GM12801 (cell line): ENCODE data around the gene RASL12.

Experiments used
- TF ChIP-seq, protein P1 (sequence below): IDR thresholded peaks from one replicate; pipeline ENCODE4 v1.5.1; 2011; ENCODE audit warnings: control low read depth; ENCODE audit not compliant: insufficient read length; ENCODE audit errors: extremely low read depth

Gene RASL12

DNA sequence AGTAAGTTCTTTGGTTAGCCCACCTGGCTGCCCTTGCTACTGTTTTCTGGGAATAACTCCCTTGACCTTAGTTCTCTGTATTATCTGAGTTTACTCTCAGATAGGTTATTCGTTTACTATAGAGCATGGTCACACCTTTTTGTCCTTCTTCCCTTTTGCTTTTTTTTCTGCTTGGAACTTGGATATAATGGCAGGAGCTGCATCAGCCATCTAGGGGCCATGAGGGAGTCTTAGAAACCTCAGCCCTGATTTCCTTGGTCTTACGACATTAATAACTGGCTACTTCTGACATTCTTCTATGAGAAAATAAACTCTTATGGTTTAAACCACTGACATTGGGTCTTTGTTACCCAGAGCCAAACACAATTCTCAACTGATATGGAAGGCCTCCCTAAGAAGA is 26.0 kb downstream of the RASL12 start:
- TF ChIP-seq, protein P1, sequence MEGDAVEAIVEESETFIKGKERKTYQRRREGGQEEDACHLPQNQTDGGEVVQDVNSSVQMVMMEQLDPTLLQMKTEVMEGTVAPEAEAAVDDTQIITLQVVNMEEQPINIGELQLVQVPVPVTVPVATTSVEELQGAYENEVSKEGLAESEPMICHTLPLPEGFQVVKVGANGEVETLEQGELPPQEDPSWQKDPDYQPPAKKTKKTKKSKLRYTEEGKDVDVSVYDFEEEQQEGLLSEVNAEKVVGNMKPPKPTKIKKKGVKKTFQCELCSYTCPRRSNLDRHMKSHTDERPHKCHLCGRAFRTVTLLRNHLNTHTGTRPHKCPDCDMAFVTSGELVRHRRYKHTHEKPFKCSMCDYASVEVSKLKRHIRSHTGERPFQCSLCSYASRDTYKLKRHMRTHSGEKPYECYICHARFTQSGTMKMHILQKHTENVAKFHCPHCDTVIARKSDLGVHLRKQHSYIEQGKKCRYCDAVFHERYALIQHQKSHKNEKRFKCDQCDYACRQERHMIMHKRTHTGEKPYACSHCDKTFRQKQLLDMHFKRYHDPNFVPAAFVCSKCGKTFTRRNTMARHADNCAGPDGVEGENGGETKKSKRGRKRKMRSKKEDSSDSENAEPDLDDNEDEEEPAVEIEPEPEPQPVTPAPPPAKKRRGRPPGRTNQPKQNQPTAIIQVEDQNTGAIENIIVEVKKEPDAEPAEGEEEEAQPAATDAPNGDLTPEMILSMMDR: no peak

DNA sequence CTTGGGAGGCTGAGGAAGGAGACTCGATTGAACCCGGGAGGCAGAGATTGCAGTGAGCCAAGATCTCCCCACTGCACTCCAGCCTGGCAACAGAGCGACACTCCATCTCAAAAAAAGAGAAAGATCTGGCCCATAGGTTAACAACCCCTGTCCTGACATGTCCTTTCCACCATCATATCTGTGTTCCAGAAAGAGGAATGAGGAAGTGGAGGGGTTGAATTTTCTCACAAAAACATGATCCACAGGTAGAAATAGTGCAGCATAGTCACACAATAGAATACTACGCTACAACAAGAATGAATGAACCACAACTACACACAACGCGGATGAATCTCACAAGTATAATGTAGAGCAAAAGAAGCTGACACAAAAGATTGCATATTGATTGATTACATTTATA is 27.3 kb downstream of the RASL12 start:
- TF ChIP-seq, protein P1: no peak

DNA sequence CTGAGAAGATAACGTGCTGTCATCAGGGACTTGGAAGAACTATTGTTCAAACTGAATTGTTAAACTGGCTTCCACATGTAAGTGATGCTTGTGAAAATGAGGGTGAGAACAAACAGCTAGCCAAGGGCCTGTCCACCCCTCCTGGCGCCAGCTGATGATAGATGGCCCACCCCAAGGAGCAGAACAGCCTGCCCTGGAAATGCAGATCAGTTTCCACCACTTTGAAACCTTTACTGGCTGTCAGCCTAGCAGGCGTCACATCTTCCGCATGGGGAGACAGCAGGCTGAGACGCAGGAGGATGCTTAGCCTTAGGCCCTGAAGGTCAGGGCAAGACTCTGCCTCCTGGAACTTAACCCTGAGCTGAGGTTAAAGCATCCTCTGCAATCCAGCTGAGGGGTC is 29.0 kb downstream of the RASL12 start:
- TF ChIP-seq, protein P1: no peak

DNA sequence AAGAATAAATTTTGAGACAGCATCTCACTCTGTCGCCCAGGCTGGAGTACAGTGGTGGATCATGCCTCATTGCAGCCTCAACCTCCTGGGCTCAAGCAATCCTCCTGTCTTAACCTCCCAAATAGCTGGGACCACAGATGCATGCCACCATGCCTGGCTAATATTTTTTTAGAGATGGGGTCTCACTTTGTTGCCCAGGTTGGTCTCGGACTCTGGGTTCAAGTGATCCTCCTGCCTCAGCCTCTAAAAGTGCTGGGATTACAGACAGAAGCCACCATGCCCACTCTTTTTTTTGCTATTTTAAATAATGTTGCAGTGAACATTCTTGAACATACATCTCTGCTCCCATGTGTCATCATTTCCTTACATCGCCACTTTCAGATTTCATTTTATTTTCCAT is 29.4 kb downstream of the RASL12 start:
- TF ChIP-seq, protein P1: no peak

DNA sequence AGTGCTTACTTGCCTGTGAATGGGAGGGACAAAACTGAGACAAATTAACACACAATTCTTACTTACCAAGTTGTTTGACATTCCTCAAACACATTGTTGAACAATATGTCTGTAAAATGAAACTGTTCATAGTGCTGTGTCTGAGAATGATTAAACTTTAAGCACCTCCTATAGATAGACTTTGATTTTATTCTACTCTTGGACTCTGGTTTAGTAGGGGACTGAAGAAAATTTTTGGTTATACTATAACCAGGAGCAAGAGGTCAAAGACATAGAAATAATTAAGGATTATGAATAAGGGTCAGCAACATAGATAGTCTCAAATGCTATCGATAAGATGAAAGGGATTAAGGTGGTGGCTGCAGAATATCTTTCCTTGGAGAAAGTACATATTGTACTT is 30.5 kb downstream of the RASL12 start:
- TF ChIP-seq, protein P1: no peak

DNA sequence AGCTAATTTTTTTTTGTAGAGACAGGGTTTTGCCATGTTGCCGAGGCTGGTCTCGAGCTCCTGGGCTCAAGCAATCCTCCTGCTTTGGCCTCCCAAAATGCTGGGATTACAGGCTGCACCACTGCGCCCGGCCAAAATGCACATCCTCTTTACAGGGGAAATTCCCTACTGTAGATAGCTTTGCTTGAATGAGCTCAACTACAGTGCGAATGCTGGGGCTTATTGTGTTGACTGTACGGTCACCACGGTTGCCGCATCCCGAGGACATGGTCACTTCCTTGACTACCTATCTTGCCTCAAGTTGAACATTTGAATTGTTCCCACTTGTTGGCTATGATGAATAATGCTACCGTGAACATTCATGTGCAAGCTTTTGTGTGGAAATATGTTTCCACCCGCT is 33.1 kb downstream of the RASL12 start:
- TF ChIP-seq, protein P1: no peak

DNA sequence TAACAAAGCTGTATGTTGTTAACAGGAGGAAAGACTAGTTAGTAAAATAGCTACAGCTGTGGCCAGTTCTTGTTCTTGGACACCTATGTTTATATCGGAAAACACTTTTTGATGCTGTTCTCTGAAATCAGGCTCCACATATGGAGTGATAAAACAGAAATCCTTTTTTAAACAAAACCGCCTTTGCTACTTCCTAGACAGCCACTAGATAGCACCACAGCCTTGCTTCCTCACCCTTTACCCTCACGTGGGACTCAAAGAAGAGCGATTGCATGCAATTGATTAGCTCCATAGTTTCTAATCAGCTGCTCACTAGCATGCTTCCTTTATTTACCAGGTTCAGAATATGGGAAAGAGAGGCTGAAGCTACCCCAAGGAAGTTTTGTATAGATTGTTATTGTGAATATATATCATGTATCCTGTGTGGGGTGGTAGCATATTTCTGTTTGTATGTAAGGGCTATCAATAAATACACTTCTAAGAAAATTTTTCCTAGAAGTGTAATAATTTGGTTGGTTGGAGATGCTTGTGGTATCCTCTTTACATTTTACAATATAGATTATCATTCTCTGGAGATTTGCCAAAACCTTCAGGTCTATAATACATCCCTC is 34.0 kb downstream of the RASL12 start:
- TF ChIP-seq, protein P1: no peak
